H1 (cell line): ENCODE measurements around the gene RNF135. TPM values are rescaled to one million over a fixed set of nuclear protein-coding genes. Genes with fewer than 3 reads are reported as not detected.
"Not testable (repeated sequence)": the region's sequence is repeated elsewhere in the genome, so short reads cannot be mapped to it uniquely, and the experiment has no call there.

Source experiments
- CTCF ChIA-PET: fragments of 300-600 bp; sonication (Branson Sonifier 250); formaldehyde crosslinking; loops from one replicate; lab custom pipeline; 2021; ENCODE audit not compliant: partially characterized antibody; lab: Charles Lee
- POLR2A ChIA-PET: fragments of 300-600 bp; sonication (Branson Sonifier 250); formaldehyde crosslinking; loops from one replicate; lab custom pipeline; 2021; ENCODE audit warnings: inconsistent platforms; ENCODE audit not compliant: partially characterized antibody; lab: Charles Lee
- DNase-seq, 2 experiments: peaks; one replicate each; pipeline versions ENCODE4 v3.0.0 to v3.0.0-alpha.2; 2010 to 2022; ENCODE audit warnings: low spot score in 2 of 2, low read depth in 1 of 2, mixed read lengths in 1 of 2
- FAIRE-seq: peaks from 2 replicates; lab custom pipeline; 2011; peaks lifted over from hg19 to GRCh38; lab: Jason Lieb, UNC
- H2AFZ ChIP-seq: 2 replicates; pipeline ENCODE4 v1.8.1; 2012; ENCODE audit warnings: low read length, inconsistent platforms
- H2AK5ac ChIP-seq: 2 replicates; pipeline ENCODE4 v1.6.1; 2013; ENCODE audit warnings: low read depth, low read length
- H2BK120ac ChIP-seq: replicated peaks from 2 replicates; pipeline ENCODE3; 2013; ENCODE audit warnings: low read depth, low read length, inconsistent platforms
- H2BK12ac ChIP-seq: 2 replicates; pipeline ENCODE4 v1.6.1; 2013; ENCODE audit warnings: low read depth, low read length
- H2BK15ac ChIP-seq: 2 replicates; pipeline ENCODE4 v1.6.1; 2013; ENCODE audit warnings: low read length
- H2BK20ac ChIP-seq: 2 replicates; pipeline ENCODE4 v1.6.1; 2013; ENCODE audit warnings: low read length
- H2BK5ac ChIP-seq: 2 replicates; pipeline ENCODE4 v1.6.1; 2013; ENCODE audit warnings: low read depth, low read length
- H3K14ac ChIP-seq: 2 replicates; pipeline ENCODE4 v1.6.1; 2013; ENCODE audit warnings: inconsistent platforms; ENCODE audit not compliant: insufficient read length
- H3K18ac ChIP-seq: 2 replicates; pipeline ENCODE4 v1.6.1; 2013; ENCODE audit warnings: low read length; ENCODE audit errors: extremely low read depth
- H3K23ac ChIP-seq: 2 replicates; pipeline ENCODE4 v1.6.1; 2013; ENCODE audit warnings: inconsistent platforms; ENCODE audit not compliant: insufficient read length
- H3K23me2 ChIP-seq: 2 replicates; pipeline ENCODE4 v1.6.1; 2013; ENCODE audit warnings: low read depth, low read length
- H3K27ac ChIP-seq: 2 replicates; pipeline ENCODE4 v1.6.1; 2011; ENCODE audit warnings: low read depth, low read length, inconsistent platforms
- H3K27me3 ChIP-seq, 4 experiments: replicated peaks in 1 of 4; 1 replicate in 1 of 4; 2 replicates in 3 of 4; pipeline versions ENCODE4 v1.6.1 to v1.8.1; 2011 to 2013; ENCODE audit warnings: low read length in 3 of 4, mild to moderate bottlenecking in 3 of 4, inconsistent platforms in 2 of 4, mixed read lengths in 2 of 4, moderate library complexity in 1 of 4; ENCODE audit not compliant: control insufficient read depth in 3 of 4, insufficient read depth in 3 of 4; ENCODE audit errors: extremely low read depth in 1 of 4
- H3K36me3 ChIP-seq, 4 experiments: 2 replicates each; pipeline versions ENCODE4 v1.6.1 to v1.8.1; 2011 to 2013; ENCODE audit warnings: mild to moderate bottlenecking in 4 of 4, low read length in 3 of 4, moderate library complexity in 2 of 4, control low read depth in 1 of 4, inconsistent platforms in 1 of 4; ENCODE audit not compliant: insufficient read depth in 4 of 4, control insufficient read depth in 2 of 4
- H3K4ac ChIP-seq: replicated peaks from 2 replicates; pipeline ENCODE3; 2013; ENCODE audit warnings: low read length, low read depth, mixed read lengths, inconsistent platforms; ENCODE audit not compliant: insufficient read length
- H3K4me1 ChIP-seq, 4 experiments: replicated peaks in 1 of 4; 1 replicate in 1 of 4; 2 replicates in 3 of 4; pipeline versions ENCODE4 v1.6.1 to v1.8.1; 2011 to 2013; ENCODE audit warnings: low read length in 3 of 4, inconsistent platforms in 2 of 4, mixed read lengths in 1 of 4; ENCODE audit not compliant: insufficient read depth in 4 of 4, control insufficient read depth in 3 of 4
- H3K4me2 ChIP-seq, 2 experiments: 2 replicates each; pipeline versions ENCODE4 v1.6.1 to v1.8.1; 2011 to 2013; ENCODE audit warnings: low read depth in 2 of 2, low read length in 2 of 2, control low read depth in 1 of 2, inconsistent platforms in 1 of 2, mild to moderate bottlenecking in 1 of 2; ENCODE audit not compliant: insufficient read depth in 1 of 2
- H3K4me3 ChIP-seq, 4 experiments: fragments of 200-600, 300-600 bp in 1 of 4; sonication (generic), shearing (Covaris generic), sonication (Bioruptor Twin) in 1 of 4; 2 replicates each; pipeline versions ENCODE4 v1.5.1 to v1.8.1; 2011 to 2016; ENCODE audit warnings: low read length in 4 of 4, low read depth in 3 of 4, control low read depth in 2 of 4, inconsistent platforms in 2 of 4, mild to moderate bottlenecking in 2 of 4, mixed read lengths in 1 of 4, moderate library complexity in 1 of 4; ENCODE audit not compliant: insufficient read depth in 2 of 4; ENCODE audit errors: extremely low read depth in 1 of 4
- H3K56ac ChIP-seq: replicated peaks from 2 replicates; pipeline ENCODE3; 2013; ENCODE audit warnings: low read depth, mild to moderate bottlenecking, mixed read lengths, low read length, inconsistent platforms; ENCODE audit not compliant: insufficient read length
- H3K79me1 ChIP-seq: 2 replicates; pipeline ENCODE4 v1.6.1; 2013; ENCODE audit warnings: low read depth, low read length, control low read depth
- H3K79me2 ChIP-seq, 2 experiments: 2 replicates each; pipeline versions ENCODE4 v1.6.1 to v1.8.1; 2012 to 2013; ENCODE audit warnings: low read length in 2 of 2, mild to moderate bottlenecking in 2 of 2, inconsistent platforms in 1 of 2; ENCODE audit not compliant: insufficient read depth in 2 of 2, control insufficient read depth in 1 of 2
- H3K9ac ChIP-seq, 4 experiments: replicated peaks in 1 of 4; 1 replicate in 1 of 4; 2 replicates in 3 of 4; pipeline versions ENCODE4 v1.6.1 to v1.8.1; 2011 to 2013; ENCODE audit warnings: low read depth in 3 of 4, low read length in 3 of 4, control low read depth in 2 of 4, mild to moderate bottlenecking in 2 of 4, moderate library complexity in 2 of 4, inconsistent platforms in 1 of 4; ENCODE audit errors: extremely low read depth in 1 of 4
- H3K9me3 ChIP-seq, 2 experiments: 2 replicates each; pipeline versions ENCODE4 v1.6.1 to v1.8.1; 2012 to 2013; ENCODE audit warnings: mild to moderate bottlenecking in 2 of 2, moderate library complexity in 2 of 2, control low read depth in 1 of 2, inconsistent platforms in 1 of 2, low read depth in 1 of 2, low read length in 1 of 2, mixed read lengths in 1 of 2; ENCODE audit not compliant: insufficient read depth in 2 of 2
- H4K20me1 ChIP-seq, 2 experiments: replicated peaks in 1 of 2; 2 replicates each; pipeline versions ENCODE3 to v1.8.1; 2011 to 2013; ENCODE audit warnings: inconsistent platforms in 2 of 2, low read length in 2 of 2, mild to moderate bottlenecking in 1 of 2; ENCODE audit not compliant: insufficient read depth in 2 of 2, control insufficient read depth in 1 of 2
- H4K5ac ChIP-seq: 2 replicates; pipeline ENCODE4 v1.6.1; 2013; ENCODE audit warnings: low read length, low read depth, mixed read lengths, inconsistent platforms; ENCODE audit not compliant: insufficient read length
- H4K8ac ChIP-seq: 2 replicates; pipeline ENCODE4 v1.8.0; 2013; ENCODE audit warnings: mild to moderate bottlenecking, moderate library complexity, low read length, inconsistent platforms; ENCODE audit not compliant: insufficient read depth; ENCODE audit errors: extremely low read depth
- H4K91ac ChIP-seq: replicated peaks from 2 replicates; pipeline ENCODE3; 2013; ENCODE audit warnings: low read length, mixed read lengths, inconsistent platforms; ENCODE audit not compliant: insufficient read length
- WGBS, 2 experiments: shearing (Covaris generic) in 1 of 2; methylation state at CpG; one replicate each; pipeline versions ENCODE4 v1.1.6 to v1.1.7; 2013 to 2015; ENCODE audit warnings: low lambda C conversion rate in 2 of 2, mixed read lengths in 2 of 2, inconsistent platforms in 1 of 2, low coverage in 1 of 2, missing lambda C conversion rate in 1 of 2; ENCODE audit not compliant: insufficient replicate concordance in 2 of 2, insufficient coverage in 1 of 2, insufficient read length in 1 of 2; ENCODE audit errors: extremely low coverage in 1 of 2, missing lambda C conversion rate in 1 of 2; 5-methylcytosine and 5-hydroxymethylcytosine counted together
- polyA plus RNA-seq, 7 experiments: library from polyadenylated mRNA; depleted of rRNA in 3 of 7; stranded (reverse) in 5 of 7; unstranded in 2 of 7; fragments of >200 nt in 5 of 7; fragments of 200-250 nt in 2 of 7; gene quantifications; 1 replicate in 5 of 7; 2 replicates in 1 of 7; 4 replicates in 1 of 7; pipeline versions ENCODE4 v1.2.1 to v1.2.3, GENCODE V29; 2011 to 2013; ENCODE audit warnings: missing spikeins in 2 of 7, mixed read lengths in 2 of 7
- total RNA-seq: library from RNA; stranded (reverse); fragmentation: NEBNext Ultra II Directional; extraction: Animal tissue kit (Norgen Biotek cat#: 25700); gene quantifications from 2 replicates; pipeline ENCODE4 v1.2.1, GENCODE V29; 2021

The RNF135 gene
- total and polyA plus RNA-seq, 2 of the 8 experiments (the other 6 are each of a cell fraction or from before 2014, with no cell fraction given) = 8.8 to 9.0 TPM

GRCh38 chr17:31042378-31042777 is 71.5 kb downstream of the RNF135 start:
- POLR2A ChIA-PET, CTCF ChIA-PET: not testable (repeated sequence)

GRCh38 chr17:31046856-31047425 is 76.1 kb downstream of the RNF135 start:
- H3K9me3 ChIP-seq, H3K9ac ChIP-seq, H2AFZ ChIP-seq, H3K79me2 ChIP-seq, H3K23ac ChIP-seq, H4K8ac ChIP-seq, H4K20me1 ChIP-seq, H3K23me2 ChIP-seq, H2BK5ac ChIP-seq, POLR2A ChIA-PET, H3K4me2 ChIP-seq, H3K18ac ChIP-seq, H2BK15ac ChIP-seq, H2BK20ac ChIP-seq, H3K4me3 ChIP-seq, DNase-seq, H2BK120ac ChIP-seq, H2BK12ac ChIP-seq, H3K56ac ChIP-seq, H3K27ac ChIP-seq, H3K79me1 ChIP-seq, H3K14ac ChIP-seq, H3K27me3 ChIP-seq, FAIRE-seq, H2AK5ac ChIP-seq, H4K5ac ChIP-seq, H3K4ac ChIP-seq, H4K91ac ChIP-seq, H3K4me1 ChIP-seq, H3K36me3 ChIP-seq: not testable (repeated sequence)
- CTCF ChIA-PET = interaction anchor here (4.9 kb wide), 1 partner anchor 14 kb away, joined by 26 read pairs; no protein-coding TSS in a partner anchor
- WGBS, 2 experiments = 80% methylated on average over 2 of the region's 7 CpGs; no CpG with 5 or more reads in 1 of the 2 experiments

More at GRCh38 chr17:31042378-31042777, 71.5 kb downstream of the RNF135 start:
- not testable (repeated sequence) for H2AK5ac ChIP-seq, H3K18ac ChIP-seq, H4K20me1 ChIP-seq, H4K91ac ChIP-seq, H4K8ac ChIP-seq, FAIRE-seq, H3K79me2 ChIP-seq, H3K23ac ChIP-seq, H3K9me3 ChIP-seq, H3K27ac ChIP-seq, H4K5ac ChIP-seq, DNase-seq, H3K4me1 ChIP-seq, H3K79me1 ChIP-seq, H3K27me3 ChIP-seq, H2BK5ac ChIP-seq, H2AFZ ChIP-seq, H3K4me3 ChIP-seq, H3K36me3 ChIP-seq, H3K4ac ChIP-seq, H3K9ac ChIP-seq, H2BK20ac ChIP-seq, H3K4me2 ChIP-seq, H2BK120ac ChIP-seq, H3K23me2 ChIP-seq, H3K56ac ChIP-seq, H3K14ac ChIP-seq
- H2BK15ac ChIP-seq = 0 out of 2 replicates have a peak overlapping the region, but pooled peaks have one; percentile 92
- 76% methylated on average over 6 of the region's 6 CpGs; no CpG with 5 or more reads in 1 of the 2 experiments for WGBS, 2 experiments
- peak overlapping the region; percentile 98; the same call in 1 of the 2 replicates for H2BK12ac ChIP-seq
